Esophagus muscularis mucosa (tissue), 4 donors: ENCODE measurements around the gene CES3.

Experiments used
- CTCF ChIP-seq, 3 experiments: fragments of 200-600 bp in 2 of 3; fragments of 450-650 bp in 1 of 3; sonication (generic) in 2 of 3; IDR thresholded peaks; one replicate each; pipeline ENCODE4 v1.5.1; 2017 to 2019; ENCODE audit warnings: antibody characterized with exemption in 3 of 3, mild to moderate bottlenecking in 2 of 3, moderate library complexity in 1 of 3
- EP300 ChIP-seq: sonication (generic); formaldehyde crosslinking; IDR thresholded peaks from one replicate; pipeline ENCODE4 v1.6.1; 2017; ENCODE audit warnings: antibody characterized with exemption
- POLR2A ChIP-seq: fragments of 450-650 bp; IDR thresholded peaks from one replicate; pipeline ENCODE4 v1.6.1; 2017; ENCODE audit warnings: antibody characterized with exemption, moderate library complexity, mild to moderate bottlenecking, low read depth
- POLR2AphosphoS5 ChIP-seq, 2 donors: sonication (generic); formaldehyde crosslinking; IDR thresholded peaks; one replicate each; pipeline ENCODE4 v1.6.1; 2017; ENCODE audit warnings: antibody characterized with exemption in 2 of 2

- TF ChIP-seq CTCF (IDR thresholded peaks at IDR 0.05) (no peak), POLR2AphosphoS5 (IDR thresholded peaks at IDR 0.05) (no peak), POLR2A (no peak), EP300 (no peak)
These were observed 42.7 kb upstream of the CES3 start for GRCh38 chr16:66918355-66918754.
